Spleen (tissue), 11 donors: ENCODE data around the gene MBNL3. TPM values are rescaled to one million over a fixed set of nuclear protein-coding genes. Genes with fewer than 3 reads are reported as not detected.

ENCODE experiments used
- DNase-seq: peaks from one replicate; pipeline ENCODE4 v3.0.0-alpha.2; 2020
- H3K27ac ChIP-seq, 8 donors: fragments of 200-600 bp; sonication (generic) in 7 of 8; 1 replicate in 4 of 8; 2 replicates in 4 of 8; pipeline versions ENCODE4 v1.5.0 to v1.8.0; 2016 to 2021; ENCODE audit warnings: inconsistent platforms in 4 of 8, mild to moderate bottlenecking in 4 of 8, moderate library complexity in 1 of 8
- H3K27me3 ChIP-seq, 7 donors: fragments of 200-600 bp; sonication (generic) in 6 of 7; replicated peaks in 1 of 7; 1 replicate in 4 of 7; 2 replicates in 3 of 7; pipeline versions ENCODE4 v1.5.0 to v1.8.0; 2016 to 2021; ENCODE audit warnings: inconsistent platforms in 3 of 7, mild to moderate bottlenecking in 1 of 7
- H3K36me3 ChIP-seq, 6 donors: fragments of 200-600 bp; sonication (generic) in 5 of 6; 1 replicate in 4 of 6; 2 replicates in 2 of 6; pipeline versions ENCODE4 v1.5.0 to v1.8.0; 2016 to 2021; ENCODE audit warnings: inconsistent platforms in 2 of 6
- H3K4me1 ChIP-seq, 6 donors: fragments of 200-600 bp; sonication (generic) in 5 of 6; 1 replicate in 3 of 6; 2 replicates in 3 of 6; pipeline versions ENCODE4 v1.5.0 to v1.8.0; 2016 to 2021; ENCODE audit warnings: inconsistent platforms in 3 of 6
- H3K4me3 ChIP-seq, 8 donors: fragments of 200-600 bp; sonication (generic) in 7 of 8; 1 replicate in 4 of 8; 2 replicates in 4 of 8; pipeline versions ENCODE4 v1.5.0 to v1.8.0; 2016 to 2021; ENCODE audit warnings: inconsistent platforms in 4 of 8, mild to moderate bottlenecking in 4 of 8, moderate library complexity in 2 of 8
- H3K9me3 ChIP-seq, 8 donors: fragments of 200-600 bp; sonication (generic) in 7 of 8; 1 replicate in 4 of 8; 2 replicates in 4 of 8; pipeline versions ENCODE4 v1.5.0 to v1.8.0; 2016 to 2021; ENCODE audit warnings: inconsistent platforms in 4 of 8
- CTCF ChIP-seq, 11 experiments: fragments of 200-600 bp in 7 of 11; fragments of 450-650 bp in 4 of 11; sonication (generic) in 4 of 11; IDR thresholded peaks in 8 of 11; conservative IDR thresholded peaks in 3 of 11; 1 replicate in 7 of 11; 2 replicates in 4 of 11; pipeline versions ENCODE4 v1.4.0 to v1.8.0; 2016 to 2021; ENCODE audit warnings: antibody characterized with exemption in 11 of 11, inconsistent platforms in 4 of 11, mild to moderate bottlenecking in 1 of 11
- POLR2A ChIP-seq, 3 donors: fragments of 450-650 bp; IDR thresholded peaks; one replicate each; pipeline ENCODE4 v1.5.1; 2017; ENCODE audit warnings: antibody characterized with exemption in 3 of 3, mild to moderate bottlenecking in 1 of 3
- POLR2AphosphoS5 ChIP-seq, 3 donors: sonication (generic); formaldehyde crosslinking; IDR thresholded peaks; one replicate each; pipeline ENCODE4 v1.5.1; 2017; ENCODE audit warnings: antibody characterized with exemption in 3 of 3
- WGBS, 5 donors: extraction: QIAGEN DNeasy Blood & Tissue Kit in 3 of 5; methylation state at CpG; one replicate each; pipeline versions ENCODE4 v1.1.5 to v1.1.7; 2013 to 2018; 5-methylcytosine and 5-hydroxymethylcytosine counted together
- intact Hi-C: fragments of 100-400 bp; cut with DNase I; formaldehyde crosslinking; loops from one replicate; pipeline ENCODE4 v1.15.0; 2023; ENCODE audit warnings: low total_unique reads
- polyA plus RNA-seq, 3 donors: library from polyadenylated mRNA; stranded (reverse); fragments of 200-250 nt; gene quantifications; one replicate each; pipeline ENCODE4 v1.2.1, GENCODE V29; 2013
- total RNA-seq, 7 donors: library from RNA; depleted of rRNA in 3 of 7; stranded (reverse); fragments of >200 nt in 3 of 7; fragmentation: NEBNext Ultra II Directional in 4 of 7; extraction: Animal tissue kit (Norgen Biotek cat#: 25700) in 4 of 7; gene quantifications; one replicate each; pipeline versions ENCODE4 v1.1.0 to v1.2.1, GENCODE V29; 2016 to 2021
- donor health status: healthy with polysubstance abuse.
- donor health status: DM: no; HTN: no; CAD: no; lungs with moderate emphysema.
- donor health status: DM: no; HTN: no; CAD: no.
- donor health status: Bipolar disorder and iron deficiency.
- donor health status: healthy.
- donor health status: DM: no; HTN: no; CAD: no.
- donor health status: DM: yes; HTN: yes; CAD: no.

The MBNL3 gene
- total and polyA plus RNA-seq, 10 donors = 5.0 to 67.2 (median 37.6) TPM

- TF ChIP-seq POLR2A (IDR thresholded peaks at IDR 0.05) = no peak
- no peak for TF ChIP-seq CTCF (IDR thresholded peaks at IDR 0.05 in 8 of 11, conservative IDR thresholded peaks at IDR 0.05 in 3 of 11)
- no peak for TF ChIP-seq POLR2AphosphoS5 (IDR thresholded peaks at IDR 0.05)
- peak overlapping the region in 3 of 8 donors; percentile 13 to 39 (median 21) for H3K27ac ChIP-seq
- H3K4me3 ChIP-seq = no peak overlapping the region
- H3K27me3 ChIP-seq = peaks cover 0 to 3% (median 0%) of the 10 kb centered on the region in 7 donors
- H3K9me3 ChIP-seq = peaks cover 0 to 19% (median 0%) of the 10 kb centered on the region in 8 donors
- DNase-seq = no peak
- intact Hi-C loops = no loop called here
- 61 to 82% (median 68%) methylated on average over 2 of the region's 2 CpGs for WGBS, 5 donors
- H3K4me1 ChIP-seq = no peaks in the 10 kb centered on the region
- H3K36me3 ChIP-seq = no peaks in the 10 kb centered on the region
Observed at GRCh38 chrX:132442691-132443090, 46.1 kb downstream of the MBNL3 start.

GRCh38 chrX:132435222-132435621 is 53.6 kb downstream of the MBNL3 start:
- no peaks in the 10 kb centered on the region for H3K4me1 ChIP-seq
- H3K27me3 ChIP-seq = peaks cover 0 to 3% (median 0%) of the 10 kb centered on the region in 7 donors
- no peak for DNase-seq
- H3K27ac ChIP-seq = no peak overlapping the region
- no peak overlapping the region for H3K4me3 ChIP-seq
- H3K36me3 ChIP-seq = no peaks in the 10 kb centered on the region
- no peaks in the 10 kb centered on the region for H3K9me3 ChIP-seq
- 68 to 100% (median 100%) methylated on average over 1 of the region's 1 CpG for WGBS, 5 donors
- intact Hi-C loops = no loop called here
- TF ChIP-seq POLR2A (IDR thresholded peaks at IDR 0.05) (no peak), CTCF (IDR thresholded peaks at IDR 0.05 in 8 of 11, conservative IDR thresholded peaks at IDR 0.05 in 3 of 11) (no peak)

- H3K27me3 ChIP-seq = no peaks in the 10 kb centered on the region
- H3K4me3 ChIP-seq = no peak overlapping the region
- H3K4me1 ChIP-seq = no peaks in the 10 kb centered on the region
- H3K9me3 ChIP-seq = no peaks in the 10 kb centered on the region
- no peak overlapping the region for H3K27ac ChIP-seq
- no peak for DNase-seq
- no peak for TF ChIP-seq POLR2AphosphoS5 (IDR thresholded peaks at IDR 0.05)
- TF ChIP-seq POLR2A (IDR thresholded peaks at IDR 0.05) = no peak
- no peak for TF ChIP-seq CTCF (IDR thresholded peaks at IDR 0.05 in 8 of 11, conservative IDR thresholded peaks at IDR 0.05 in 3 of 11)
- WGBS, 5 donors = 69 to 97% (median 93%) methylated on average over 6 of the region's 6 CpGs
- H3K36me3 ChIP-seq = no peaks in the 10 kb centered on the region
- intact Hi-C loops = no loop called here
Observed at GRCh38 chrX:132433551-132433950, 55.3 kb downstream of the MBNL3 start.

- H3K36me3 ChIP-seq = no peaks in the 10 kb centered on the region
- no peaks in the 10 kb centered on the region for H3K9me3 ChIP-seq
- H3K4me1 ChIP-seq = no peaks in the 10 kb centered on the region
- no peak for DNase-seq
- H3K27ac ChIP-seq = no peak overlapping the region
- intact Hi-C loops = no loop called here
- 81 to 100% (median 96%) methylated on average over 2 of the region's 2 CpGs for WGBS, 5 donors
- no peak overlapping the region for H3K4me3 ChIP-seq
- H3K27me3 ChIP-seq = no peaks in the 10 kb centered on the region
- TF ChIP-seq POLR2AphosphoS5 (IDR thresholded peaks at IDR 0.05) (no peak), CTCF (IDR thresholded peaks at IDR 0.05 in 8 of 11, conservative IDR thresholded peaks at IDR 0.05 in 3 of 11) (no peak), POLR2A (IDR thresholded peaks at IDR 0.05) (no peak)
Observed at GRCh38 chrX:132433001-132433400, 55.8 kb downstream of the MBNL3 start.
